Measurements from ENCODE around the gene UQCR11. TPM values are rescaled to one million over a fixed set of nuclear protein-coding genes. Genes with fewer than 3 reads are reported as not detected.

Gene UQCR11
- total and polyA plus RNA-seq, 2 donors (not counting 3 experiments of a cell fraction or from before 2014, with no cell fraction given), result 165 to 210 TPM

DNA sequence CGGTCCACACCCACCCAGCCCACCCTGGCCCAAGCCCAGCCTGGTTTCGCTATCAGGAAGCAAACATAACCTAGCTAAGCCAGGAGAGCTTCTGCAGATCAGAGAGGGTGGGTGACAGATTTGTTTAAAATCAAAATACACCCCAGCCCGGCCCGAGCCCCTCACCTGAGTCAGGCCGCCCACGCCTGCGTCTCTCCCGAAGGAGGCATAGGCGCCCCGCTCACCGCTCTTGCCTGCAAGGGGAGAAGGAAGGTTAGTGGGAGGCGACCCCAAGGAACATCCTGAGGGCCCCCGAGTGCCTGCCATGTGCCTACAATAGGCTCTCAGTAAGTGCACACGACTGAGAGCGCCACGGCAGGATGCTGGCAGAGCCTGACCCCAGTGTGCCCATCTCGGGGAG, 21.9 kb upstream of the UQCR11 start:
- dilution Hi-C loops (cut with MboI; ENCODE audit: extremely low pct_ligation_motif_present, low sequenced_read_pairs) (no loop called here), intact Hi-C loops (cut with micrococcal nuclease) (no loop called here)
- ChIA-PET CTCF (interaction anchor here (0.6 kb wide), 1 partner anchor 35 kb away, joined by 3 read pairs; no protein-coding TSS in a partner anchor), POLR2A (no interaction called here)
- no peaks in the 10 kb centered on the region for H3K9me3 ChIP-seq (replicated peaks; ENCODE audit: control insufficient read depth, insufficient read depth, low read length)
- H3K4me2 ChIP-seq (ENCODE audit: insufficient read depth, low read length), result no peak overlapping the region
- FAIRE-seq, result no peak
- no peak for TF ChIP-seq POLR2A (IDR thresholded peaks at IDR 0.05; ENCODE audit: low read depth, low read length)
- no peak for TF ChIP-seq MAX (IDR thresholded peaks at IDR 0.05; ENCODE audit: insufficient read depth, insufficient read length)
- TF ChIP-seq EZH2 (IDR thresholded peaks at IDR 0.05; ENCODE audit: borderline replicate concordance, low read depth, low read length, severe bottlenecking), result no peak
- no peak for TF ChIP-seq MYC (IDR thresholded peaks at IDR 0.05; ENCODE audit: low read depth, low read length)
- no peaks in the 10 kb centered on the region for H3K4me1 ChIP-seq (ENCODE audit: control insufficient read depth, extremely low read depth, insufficient read depth, low read length)
- no peak overlapping the region for H3K27ac ChIP-seq (ENCODE audit: insufficient read depth, low read depth, low read length)
- no peaks in the 10 kb centered on the region for H3K27me3 ChIP-seq (ENCODE audit: control insufficient read depth in 2 of 2, insufficient read depth in 2 of 2, low read length in 2 of 2)
- no peak overlapping the region for H3K4me3 ChIP-seq (replicated peaks in 1 of 3; ENCODE audit: insufficient read depth in 1 of 3, low read depth in 1 of 3, low read length in 3 of 3)
- no peak overlapping the region for H3K9ac ChIP-seq (replicated peaks; ENCODE audit: extremely low read depth, insufficient read depth, low read length)
- H3K9me1 ChIP-seq (replicated peaks; ENCODE audit: control insufficient read depth, extremely low read depth, insufficient read depth, low read length), result no peaks in the 10 kb centered on the region
- H3K79me2 ChIP-seq (ENCODE audit: control insufficient read depth, insufficient read depth, low read length), result peaks cover 4% of the 10 kb centered on the region
- BruUV-seq (replicated peaks), result no TSS peak
- H3K36me3 ChIP-seq (ENCODE audit: control insufficient read depth in 2 of 2, extremely low read depth in 1 of 2, insufficient read depth in 2 of 2, low read length in 2 of 2), result peaks cover 11 to 39% of the 10 kb centered on the region in 2 experiments
- no peak overlapping the region for H2AFZ ChIP-seq (ENCODE audit: low read depth, low read length)
- DNase-seq (ENCODE audit: low read depth, low spot score), result no peak
- H4K20me1 ChIP-seq (replicated peaks; ENCODE audit: control insufficient read depth, extremely low read depth, insufficient read depth, low read length), result no peaks in the 10 kb centered on the region

- Histone ChIP-seq H3K27ac (ENCODE audit: insufficient read depth, low read depth, low read length) (no peak overlapping the region), H3K9ac (replicated peaks; ENCODE audit: extremely low read depth, insufficient read depth, low read length) (no peak overlapping the region), H3K9me1 (replicated peaks; ENCODE audit: control insufficient read depth, extremely low read depth, insufficient read depth, low read length) (no peaks in the 10 kb centered on the region), H3K36me3 (ENCODE audit: control insufficient read depth in 2 of 2, extremely low read depth in 1 of 2, insufficient read depth in 2 of 2, low read length in 2 of 2) (peaks cover 11 to 35% of the 10 kb centered on the region in 2 experiments), H2AFZ (ENCODE audit: low read depth, low read length) (no peak overlapping the region), H3K4me2 (ENCODE audit: insufficient read depth, low read length) (no peak overlapping the region), H3K79me2 (ENCODE audit: control insufficient read depth, insufficient read depth, low read length) (peaks cover 4% of the 10 kb centered on the region), H3K9me3 (replicated peaks; ENCODE audit: control insufficient read depth, insufficient read depth, low read length) (no peaks in the 10 kb centered on the region), H3K4me1 (ENCODE audit: control insufficient read depth, extremely low read depth, insufficient read depth, low read length) (no peaks in the 10 kb centered on the region), H3K4me3 (replicated peaks in 1 of 3; ENCODE audit: insufficient read depth in 1 of 3, low read depth in 1 of 3, low read length in 3 of 3) (no peak overlapping the region), H3K27me3 (ENCODE audit: control insufficient read depth in 2 of 2, insufficient read depth in 2 of 2, low read length in 2 of 2) (no peaks in the 10 kb centered on the region), H4K20me1 (replicated peaks; ENCODE audit: control insufficient read depth, extremely low read depth, insufficient read depth, low read length) (no peaks in the 10 kb centered on the region)
- dilution Hi-C loops (cut with MboI; ENCODE audit: extremely low pct_ligation_motif_present, low sequenced_read_pairs) (no loop called here), intact Hi-C loops (cut with micrococcal nuclease) (no loop called here)
- ChIA-PET POLR2A (no interaction called here), CTCF (no interaction called here)
- FAIRE-seq (no peak), DNase-seq (ENCODE audit: low read depth, low spot score) (no peak)
- no TSS peak for BruUV-seq (replicated peaks)
- TF ChIP-seq MYC (IDR thresholded peaks at IDR 0.05; ENCODE audit: low read depth, low read length) (no peak), POLR2AphosphoS5 (IDR thresholded peaks at IDR 0.05; ENCODE audit: insufficient read depth, low read depth, low read length) (no peak), FOS (IDR thresholded peaks at IDR 0.05; ENCODE audit: borderline replicate concordance, insufficient read depth, low read length) (no peak), GATA2 (IDR thresholded peaks at IDR 0.05; ENCODE audit: insufficient read depth, insufficient read length, low read depth, low read length) (no peak), EZH2 (IDR thresholded peaks at IDR 0.05; ENCODE audit: borderline replicate concordance, low read depth, low read length, severe bottlenecking) (no peak), JUN (IDR thresholded peaks at IDR 0.05; ENCODE audit: borderline replicate concordance, insufficient read depth, insufficient read length, low read depth) (no peak), POLR2A (IDR thresholded peaks at IDR 0.05; ENCODE audit: low read depth, low read length) (no peak), MAX (IDR thresholded peaks at IDR 0.05; ENCODE audit: insufficient read depth, insufficient read length) (no peak)
- TF ChIP-seq, protein P1, sequence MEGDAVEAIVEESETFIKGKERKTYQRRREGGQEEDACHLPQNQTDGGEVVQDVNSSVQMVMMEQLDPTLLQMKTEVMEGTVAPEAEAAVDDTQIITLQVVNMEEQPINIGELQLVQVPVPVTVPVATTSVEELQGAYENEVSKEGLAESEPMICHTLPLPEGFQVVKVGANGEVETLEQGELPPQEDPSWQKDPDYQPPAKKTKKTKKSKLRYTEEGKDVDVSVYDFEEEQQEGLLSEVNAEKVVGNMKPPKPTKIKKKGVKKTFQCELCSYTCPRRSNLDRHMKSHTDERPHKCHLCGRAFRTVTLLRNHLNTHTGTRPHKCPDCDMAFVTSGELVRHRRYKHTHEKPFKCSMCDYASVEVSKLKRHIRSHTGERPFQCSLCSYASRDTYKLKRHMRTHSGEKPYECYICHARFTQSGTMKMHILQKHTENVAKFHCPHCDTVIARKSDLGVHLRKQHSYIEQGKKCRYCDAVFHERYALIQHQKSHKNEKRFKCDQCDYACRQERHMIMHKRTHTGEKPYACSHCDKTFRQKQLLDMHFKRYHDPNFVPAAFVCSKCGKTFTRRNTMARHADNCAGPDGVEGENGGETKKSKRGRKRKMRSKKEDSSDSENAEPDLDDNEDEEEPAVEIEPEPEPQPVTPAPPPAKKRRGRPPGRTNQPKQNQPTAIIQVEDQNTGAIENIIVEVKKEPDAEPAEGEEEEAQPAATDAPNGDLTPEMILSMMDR (IDR thresholded peaks at IDR 0.05; ENCODE audit: extremely low read depth in 1 of 2, insufficient read depth in 1 of 2, low read depth in 1 of 2, low read length in 2 of 2), result no peak
Observed at GRCh38 chr19:1626417-1627010, 21.3 kb upstream of the UQCR11 start.
